Urothelium cell line (cell line): Measurements from ENCODE around the gene FAM13A.

ENCODE experiments used
- DNase-seq: peaks from one replicate; pipeline ENCODE4 v3.0.0; 2011; ENCODE audit warnings: low spot score, mixed read lengths
- FAIRE-seq: peaks from 2 replicates; lab custom pipeline; 2011; peaks lifted over from hg19 to GRCh38; lab: Jason Lieb, UNC

FAM13A gene

GRCh38 chr4:88693792-88694191, 363.2 kb downstream of the FAM13A start:
- no peak for DNase-seq
- FAIRE-seq = no peak

GRCh38 chr4:88690355-88690754, 366.6 kb downstream of the FAM13A start:
- DNase-seq (no peak), FAIRE-seq (no peak)

GRCh38 chr4:88681209-88681608, 375.8 kb downstream of the FAM13A start:
- DNase-seq = no peak
- FAIRE-seq = no peak
